H9 (cell line): ENCODE measurements around the gene GUCY1A1. TPM values are rescaled to one million over a fixed set of nuclear protein-coding genes. Genes with fewer than 3 reads are reported as not detected.

Source experiments
- DNase-seq: peaks from one replicate; pipeline ENCODE4 v3.0.0-alpha.2; 2017
- H2AFZ ChIP-seq: one replicate; pipeline ENCODE4 v1.6.1; 2013; ENCODE audit warnings: mild to moderate bottlenecking, low read length, control low read depth, moderate library complexity
- H2AK5ac ChIP-seq: 2 replicates; pipeline ENCODE4 v1.6.1; 2013; ENCODE audit warnings: low read length, control low read depth, mixed read lengths; ENCODE audit not compliant: insufficient read length
- H2BK120ac ChIP-seq: one replicate; pipeline ENCODE4 v1.6.1; 2013; ENCODE audit warnings: low read depth, mild to moderate bottlenecking, low read length, control low read depth, inconsistent platforms; ENCODE audit not compliant: poor library complexity, severe bottlenecking
- H2BK12ac ChIP-seq: 2 replicates; pipeline ENCODE4 v1.6.1; 2013; ENCODE audit warnings: low read length, control low read depth, mixed read lengths, low read depth; ENCODE audit not compliant: insufficient read length
- H2BK15ac ChIP-seq: 2 replicates; pipeline ENCODE4 v1.6.1; 2013; ENCODE audit warnings: low read depth, low read length, control low read depth
- H2BK20ac ChIP-seq: one replicate; pipeline ENCODE4 v1.6.1; 2013; ENCODE audit warnings: low read depth, mild to moderate bottlenecking, low read length, control low read depth, inconsistent platforms; ENCODE audit not compliant: poor library complexity, severe bottlenecking
- H2BK5ac ChIP-seq: 2 replicates; pipeline ENCODE4 v1.6.1; 2013; ENCODE audit warnings: low read length, control low read depth, mixed read lengths; ENCODE audit not compliant: insufficient read length
- H3K14ac ChIP-seq: 2 replicates; pipeline ENCODE4 v1.6.1; 2013; ENCODE audit warnings: low read length, control low read depth; ENCODE audit not compliant: insufficient read depth
- H3K18ac ChIP-seq: 2 replicates; pipeline ENCODE4 v1.6.1; 2013; ENCODE audit warnings: low read depth, mild to moderate bottlenecking, mixed read lengths, low read length, control low read depth; ENCODE audit not compliant: insufficient read length
- H3K23ac ChIP-seq: 2 replicates; pipeline ENCODE4 v1.6.1; 2013; ENCODE audit warnings: low read length, control low read depth, mixed read lengths, low read depth; ENCODE audit not compliant: insufficient read length
- H3K23me2 ChIP-seq: 2 replicates; pipeline ENCODE4 v1.6.1; 2013; ENCODE audit warnings: low read depth, mild to moderate bottlenecking, mixed read lengths, low read length, control low read depth; ENCODE audit not compliant: insufficient read length, poor library complexity, severe bottlenecking
- H3K27ac ChIP-seq: 2 replicates; pipeline ENCODE4 v1.5.1; 2013; ENCODE audit warnings: low read length, control low read depth, mixed read lengths, low read depth; ENCODE audit not compliant: insufficient read length
- H3K27me3 ChIP-seq: 2 replicates; pipeline ENCODE4 v1.6.1; 2013; ENCODE audit warnings: low read length, control low read depth, inconsistent platforms; ENCODE audit not compliant: insufficient read depth
- H3K4ac ChIP-seq: 2 replicates; pipeline ENCODE4 v1.6.1; 2013; ENCODE audit warnings: low read depth, mild to moderate bottlenecking, control low read depth, inconsistent platforms, low read length, moderate library complexity
- H3K4me1 ChIP-seq: 2 replicates; pipeline ENCODE4 v1.6.1; 2013; ENCODE audit warnings: low read length, control low read depth, inconsistent platforms; ENCODE audit not compliant: insufficient read depth
- H3K4me2 ChIP-seq: 2 replicates; pipeline ENCODE4 v1.6.1; 2013; ENCODE audit warnings: low read length, control low read depth, mixed read lengths; ENCODE audit not compliant: insufficient read length, insufficient read depth
- H3K56ac ChIP-seq: 2 replicates; pipeline ENCODE4 v1.6.1; 2013; ENCODE audit warnings: low read depth, mild to moderate bottlenecking, mixed read lengths, low read length, control low read depth; ENCODE audit not compliant: insufficient read length
- H3K79me1 ChIP-seq: 2 replicates; pipeline ENCODE4 v1.6.1; 2013; ENCODE audit warnings: low read depth, mild to moderate bottlenecking, moderate library complexity, low read length, control low read depth, inconsistent platforms; ENCODE audit not compliant: insufficient read depth, poor library complexity, severe bottlenecking
- H3K79me2 ChIP-seq: 2 replicates; pipeline ENCODE4 v1.6.1; 2013; ENCODE audit warnings: low read length, control low read depth, inconsistent platforms; ENCODE audit not compliant: insufficient read depth
- H3K9ac ChIP-seq: 2 replicates; pipeline ENCODE4 v1.6.1; 2013; ENCODE audit warnings: low read length, control low read depth, mixed read lengths; ENCODE audit not compliant: insufficient read length; ENCODE audit errors: extremely low read depth
- H3K9me3 ChIP-seq: one replicate; pipeline ENCODE4 v1.6.1; 2013; ENCODE audit warnings: low read depth, low read length, inconsistent platforms; ENCODE audit not compliant: control insufficient read depth
- H3T11ph ChIP-seq: one replicate; pipeline ENCODE4 v1.6.1; 2013; ENCODE audit warnings: mild to moderate bottlenecking, low read length, control low read depth, inconsistent platforms
- H4K20me1 ChIP-seq: one replicate; pipeline ENCODE4 v1.6.1; 2013; ENCODE audit not compliant: control insufficient read depth, insufficient read length, insufficient read depth
- H4K5ac ChIP-seq: 2 replicates; pipeline ENCODE4 v1.6.1; 2013; ENCODE audit warnings: low read depth, mild to moderate bottlenecking, mixed read lengths, low read length, control low read depth; ENCODE audit not compliant: insufficient read length
- H4K8ac ChIP-seq: replicated peaks from 2 replicates; pipeline ENCODE4 v1.6.1; 2013; ENCODE audit warnings: low read length, control low read depth, mixed read lengths, low read depth; ENCODE audit not compliant: insufficient read length
- H4K91ac ChIP-seq: 2 replicates; pipeline ENCODE4 v1.6.1; 2013; ENCODE audit warnings: low read depth, mild to moderate bottlenecking, moderate library complexity, mixed read lengths, low read length, control low read depth; ENCODE audit not compliant: insufficient read length
- H3K27ac Mint-ChIP-seq, 3 experiments: 2 replicates in 2 of 3; 3 replicates in 1 of 3; pipeline ENCODE4 v1.8.0; 2020 to 2021; ENCODE audit warnings: mixed read lengths in 3 of 3, mild to moderate bottlenecking in 1 of 3, moderate library complexity in 1 of 3
- H3K27me3 Mint-ChIP-seq: 2 replicates; pipeline ENCODE4 v1.8.0; 2021; ENCODE audit warnings: low read depth, mild to moderate bottlenecking, moderate library complexity, mixed read lengths
- H3K36me3 Mint-ChIP-seq, 3 experiments: 2 replicates in 2 of 3; 3 replicates in 1 of 3; pipeline ENCODE4 v1.8.0; 2020 to 2021; ENCODE audit warnings: low read depth in 3 of 3, mixed read lengths in 3 of 3; ENCODE audit not compliant: insufficient read depth in 1 of 3
- H3K4me1 Mint-ChIP-seq, 2 experiments: 2 replicates each; pipeline ENCODE4 v1.8.0; 2020; ENCODE audit warnings: mixed read lengths in 2 of 2
- H3K4me3 Mint-ChIP-seq, 2 experiments: 2 replicates in 1 of 2; 3 replicates in 1 of 2; pipeline ENCODE4 v1.8.0; 2020 to 2021; ENCODE audit warnings: mild to moderate bottlenecking in 2 of 2, mixed read lengths in 2 of 2, moderate library complexity in 1 of 2
- H3K9me3 Mint-ChIP-seq, 2 experiments: 2 replicates in 1 of 2; 3 replicates in 1 of 2; pipeline ENCODE4 v1.8.0; 2020; ENCODE audit warnings: mild to moderate bottlenecking in 2 of 2, mixed read lengths in 2 of 2, moderate library complexity in 1 of 2
- WGBS: extraction: QIAGEN DNeasy Blood & Tissue Kit; methylation state at CpG from one replicate; pipeline ENCODE4 v1.1.7; 2013; ENCODE audit warnings: missing lambda C conversion rate, low lambda C conversion rate, mixed read lengths; ENCODE audit not compliant: insufficient read length; ENCODE audit errors: extremely low coverage; 5-methylcytosine and 5-hydroxymethylcytosine counted together
- total RNA-seq: library from RNA; stranded (reverse); gene quantifications from 2 replicates; pipeline ENCODE4 v1.2.1, GENCODE V29; 2021
- TF ChIP-seq, protein P1 (sequence below): fragments of 200-600 bp; sonication (generic); conservative IDR thresholded peaks from 3 replicates; pipeline ENCODE4 v1.8.0; 2021; ENCODE audit warnings: antibody characterized with exemption, mild to moderate bottlenecking

The GUCY1A1 gene
- total RNA-seq, 1 experiment from 2014 or later = not detected

DNA sequence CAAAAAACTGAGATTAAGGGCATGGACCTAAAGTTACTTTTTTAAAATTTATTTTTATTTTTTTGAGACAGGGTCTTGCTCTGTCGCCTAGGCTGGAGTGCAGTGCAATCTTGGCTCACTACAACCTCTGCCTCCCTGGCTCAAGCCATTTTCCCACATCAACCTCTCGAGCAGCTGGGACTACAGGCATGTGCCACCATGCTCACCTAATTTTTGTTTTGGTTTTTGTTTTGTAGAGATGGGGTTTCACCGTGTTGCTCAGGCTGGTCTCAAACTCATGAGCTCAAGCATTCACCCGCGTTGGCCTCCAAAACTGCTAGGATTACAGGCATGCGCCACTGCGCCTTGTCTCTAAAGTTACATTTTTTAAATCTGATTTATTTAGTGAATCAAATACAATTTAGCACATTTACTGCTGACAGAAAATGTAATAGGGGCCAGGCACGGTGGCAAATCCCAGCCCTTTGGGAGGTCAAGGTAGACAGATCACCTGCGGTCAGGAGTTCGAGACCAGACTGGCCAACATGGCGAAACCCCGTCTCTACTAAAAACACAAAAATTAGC lies 38.3 kb downstream of the GUCY1A1 start:
- no peak overlapping the region for H3K27ac ChIP-seq
- H4K5ac ChIP-seq = no peak overlapping the region
- no peak overlapping the region for H2AK5ac ChIP-seq
- TF ChIP-seq, protein P1, sequence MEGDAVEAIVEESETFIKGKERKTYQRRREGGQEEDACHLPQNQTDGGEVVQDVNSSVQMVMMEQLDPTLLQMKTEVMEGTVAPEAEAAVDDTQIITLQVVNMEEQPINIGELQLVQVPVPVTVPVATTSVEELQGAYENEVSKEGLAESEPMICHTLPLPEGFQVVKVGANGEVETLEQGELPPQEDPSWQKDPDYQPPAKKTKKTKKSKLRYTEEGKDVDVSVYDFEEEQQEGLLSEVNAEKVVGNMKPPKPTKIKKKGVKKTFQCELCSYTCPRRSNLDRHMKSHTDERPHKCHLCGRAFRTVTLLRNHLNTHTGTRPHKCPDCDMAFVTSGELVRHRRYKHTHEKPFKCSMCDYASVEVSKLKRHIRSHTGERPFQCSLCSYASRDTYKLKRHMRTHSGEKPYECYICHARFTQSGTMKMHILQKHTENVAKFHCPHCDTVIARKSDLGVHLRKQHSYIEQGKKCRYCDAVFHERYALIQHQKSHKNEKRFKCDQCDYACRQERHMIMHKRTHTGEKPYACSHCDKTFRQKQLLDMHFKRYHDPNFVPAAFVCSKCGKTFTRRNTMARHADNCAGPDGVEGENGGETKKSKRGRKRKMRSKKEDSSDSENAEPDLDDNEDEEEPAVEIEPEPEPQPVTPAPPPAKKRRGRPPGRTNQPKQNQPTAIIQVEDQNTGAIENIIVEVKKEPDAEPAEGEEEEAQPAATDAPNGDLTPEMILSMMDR = no peak
- no peak overlapping the region for H2BK20ac ChIP-seq
- no peak overlapping the region for H4K91ac ChIP-seq
- H3K9me3 ChIP-seq = no peaks in the 10 kb centered on the region
- H3K79me1 ChIP-seq = no peaks in the 10 kb centered on the region
- H2BK12ac ChIP-seq = no peak overlapping the region
- no peak overlapping the region for H3K14ac ChIP-seq
- no peak overlapping the region for H2BK5ac ChIP-seq
- H2AFZ ChIP-seq = no peak overlapping the region
- no peak overlapping the region for H4K8ac ChIP-seq
- Mint-ChIP-seq H3K36me3 (no peaks in the 10 kb centered on the region), H3K9me3 (no peaks in the 10 kb centered on the region), H3K4me1 (peaks cover 0 to 4% of the 10 kb centered on the region in 2 experiments; a peak in 1 of 4 replicates), H3K27ac (no peak overlapping the region), H3K27me3 (peaks cover 4% of the 10 kb centered on the region), H3K4me3 (no peak overlapping the region)
- H2BK15ac ChIP-seq = no peak overlapping the region
- no peaks in the 10 kb centered on the region for H4K20me1 ChIP-seq
- no peak overlapping the region for H3K18ac ChIP-seq
- H3K27me3 ChIP-seq = no peaks in the 10 kb centered on the region
- no peak overlapping the region for H2BK120ac ChIP-seq
- no peak overlapping the region for H3T11ph ChIP-seq
- H3K79me2 ChIP-seq = no peaks in the 10 kb centered on the region
- H3K23me2 ChIP-seq = no peaks in the 10 kb centered on the region
- no peak overlapping the region for H3K4me2 ChIP-seq
- no peak overlapping the region for H3K56ac ChIP-seq
- no peak for DNase-seq
- H3K23ac ChIP-seq = no peak overlapping the region
- no peak overlapping the region for H3K4ac ChIP-seq
- no peak overlapping the region for H3K9ac ChIP-seq
- H3K4me1 ChIP-seq = no peaks in the 10 kb centered on the region
- no CpG with 5 or more reads among the region's 12 CpGs for WGBS
